ENCODE measurements around the gene C3orf18. TPM values are rescaled to one million over a fixed set of nuclear protein-coding genes. Genes with fewer than 3 reads are reported as not detected.

Gene C3orf18
- total and polyA plus RNA-seq, 9 of the 15 experiments (the other 6 are each of a cell fraction or from before 2014, with no cell fraction given), result 0.01 to 2.3 (median 0.94) TPM

- no peak for TF ChIP-seq GTF3C2 (IDR thresholded peaks at IDR 0.05; ENCODE audit: borderline replicate concordance, extremely low read depth, insufficient read length)
- peak; percentile 64 for TF ChIP-seq NBN (IDR thresholded peaks at IDR 0.05; ENCODE audit: low read depth)
- no peak for TF ChIP-seq ZNF609 (CRISPR knock-in tag; IDR thresholded peaks at IDR 0.05; ENCODE audit: borderline replicate concordance)
- peak; percentile 72 for TF ChIP-seq VEZF1 (CRISPR knock-in tag; IDR thresholded peaks at IDR 0.05)
- peak; percentile 90 to 93 for TF ChIP-seq MAZ (CRISPR knock-in tag; conservative IDR thresholded peaks at IDR 0.05 in 1 of 2, IDR thresholded peaks at IDR 0.05 in 1 of 2)
- TF ChIP-seq KLF1 (tag; IDR thresholded peaks at IDR 0.05), result peak; percentile 59; the same call in 1 of the 2 replicates
- TF ChIP-seq NR1H2 (CRISPR knock-in tag; IDR thresholded peaks at IDR 0.05), result 0 out of 2 replicates have a peak, but pooled peaks have one; percentile 50
- TF ChIP-seq PHF21A (IDR thresholded peaks at IDR 0.05; ENCODE audit: borderline replicate concordance, low read depth), result peak; percentile 72; the same call in 1 of the 2 replicates
- 0 out of 4 replicates have a peak, but pooled peaks of 1 of the 2 experiments have one; percentile 43 for TF ChIP-seq FOXK2 (conservative IDR thresholded peaks at IDR 0.05 in 1 of 2, IDR thresholded peaks at IDR 0.05 in 1 of 2; ENCODE audit: low read depth in 2 of 2)
- TF ChIP-seq NFIC (IDR thresholded peaks at IDR 0.05), result peak; percentile 98
- TF ChIP-seq GATAD2B (IDR thresholded peaks at IDR 0.05; ENCODE audit: borderline replicate concordance), result peak; percentile 82
- no peak for TF ChIP-seq RFX7 (CRISPR knock-in tag; IDR thresholded peaks at IDR 0.05)
- no peak for TF ChIP-seq CREB3 (tag; conservative IDR thresholded peaks at IDR 0.05; ENCODE audit: low read depth)
- TF ChIP-seq SMC3 (conservative IDR thresholded peaks at IDR 0.05; ENCODE audit: insufficient read depth, low read depth, low read length), result no peak
Measured at GRCh38 chr3:50568947-50569749, 1.6 kb upstream of the C3orf18 start, which contains the start of gene HEMK1 (continued).
